Brain microvascular endothelial cell (primary cell): ENCODE data around the gene PHOX2B.

Experiments used
- DNase-seq: peaks from one replicate; pipeline ENCODE4 v3.0.0-alpha.2; 2020
- H3K27ac ChIP-seq: fragments of 250-450 bp; sonication (Bioruptor Pico); 2 replicates; pipeline ENCODE4 v1.5.1; 2020; ENCODE audit warnings: mild to moderate bottlenecking, moderate library complexity
- H3K27me3 ChIP-seq: fragments of 250-450 bp; sonication (Bioruptor Pico); replicated peaks from 2 replicates; pipeline ENCODE4 v1.5.1; 2020; ENCODE audit warnings: mild to moderate bottlenecking
- H3K36me3 ChIP-seq: fragments of 250-450 bp; sonication (Bioruptor Pico); replicated peaks from 2 replicates; pipeline ENCODE4 v1.5.1; 2020; ENCODE audit warnings: mild to moderate bottlenecking
- H3K4me3 ChIP-seq: 2 replicates; pipeline ENCODE4 v1.5.1; 2011; ENCODE audit warnings: low read depth, mild to moderate bottlenecking, control low read depth, low read length, moderate library complexity
- in situ Hi-C: cut with HindIII; loops from 2 replicates; pipeline ENCODE4 v1.10.0; 2017; ENCODE audit warnings: low sequenced_read_pairs, low pct_ligation_motif_present
- TF ChIP-seq, protein P1 (sequence below): IDR thresholded peaks from 2 replicates; pipeline ENCODE4 v1.5.1; 2011; ENCODE audit warnings: low read depth, mild to moderate bottlenecking, moderate library complexity, low read length, control low read depth, inconsistent platforms; ENCODE audit errors: missing control alignments

The PHOX2B gene

DNA sequence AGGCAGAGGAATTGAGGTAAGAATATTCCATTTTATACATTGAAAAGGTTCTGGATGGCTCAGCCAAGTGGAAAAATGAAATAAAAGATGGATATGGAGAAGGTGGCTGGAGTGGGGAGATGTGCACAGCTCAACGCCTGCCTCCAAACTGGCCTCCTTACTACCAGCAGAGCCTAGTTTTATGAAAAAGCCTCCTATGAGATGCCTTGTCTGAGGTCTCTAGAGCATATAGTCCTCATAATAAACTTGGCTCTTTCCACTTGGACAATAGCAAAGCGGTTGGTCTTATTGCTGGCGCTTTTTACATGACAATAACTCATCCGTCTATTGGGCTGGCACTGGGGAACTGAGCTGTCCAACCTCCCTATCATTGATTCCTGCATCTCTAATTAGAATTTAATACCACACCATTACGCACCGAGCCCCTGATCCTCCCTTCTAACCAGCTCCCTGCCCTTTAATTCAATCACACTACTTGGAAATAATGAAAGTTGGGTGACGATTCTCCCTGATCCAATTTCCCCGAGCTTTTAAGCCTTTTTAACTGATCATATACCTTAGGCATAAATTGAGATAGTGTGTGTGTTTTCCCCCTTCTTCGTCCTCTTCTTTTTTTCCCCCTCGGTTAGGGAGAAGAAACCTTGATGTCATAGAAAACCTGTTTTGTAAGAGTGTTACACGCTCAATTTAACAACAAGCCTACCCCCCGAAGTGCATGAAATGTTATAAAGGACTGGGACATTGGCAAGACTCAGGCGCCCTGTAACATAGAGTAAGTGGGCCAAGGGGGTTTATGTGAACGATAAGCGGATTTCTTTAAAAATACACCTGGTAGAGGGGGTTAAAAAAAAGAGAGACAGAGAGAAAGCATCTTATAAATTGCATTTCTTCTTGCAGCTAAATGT, at the start of gene PHOX2B:
Gene PHOX2B, minus strand, starts transcription at position 155 of the 905 bp plus-strand sequence. Its CDS starts 115 bp downstream, at position 40.
- in situ Hi-C loops = no loop called here
- no peak for DNase-seq
- Histone ChIP-seq H3K27me3 (peaks cover 89% of the 10 kb centered on the region), H3K4me3 (no peak within 1 kb of the TSS), H3K36me3 (no peaks in the 10 kb centered on the region), H3K27ac (no peak within 1 kb of the TSS)
- TF ChIP-seq, protein P1, sequence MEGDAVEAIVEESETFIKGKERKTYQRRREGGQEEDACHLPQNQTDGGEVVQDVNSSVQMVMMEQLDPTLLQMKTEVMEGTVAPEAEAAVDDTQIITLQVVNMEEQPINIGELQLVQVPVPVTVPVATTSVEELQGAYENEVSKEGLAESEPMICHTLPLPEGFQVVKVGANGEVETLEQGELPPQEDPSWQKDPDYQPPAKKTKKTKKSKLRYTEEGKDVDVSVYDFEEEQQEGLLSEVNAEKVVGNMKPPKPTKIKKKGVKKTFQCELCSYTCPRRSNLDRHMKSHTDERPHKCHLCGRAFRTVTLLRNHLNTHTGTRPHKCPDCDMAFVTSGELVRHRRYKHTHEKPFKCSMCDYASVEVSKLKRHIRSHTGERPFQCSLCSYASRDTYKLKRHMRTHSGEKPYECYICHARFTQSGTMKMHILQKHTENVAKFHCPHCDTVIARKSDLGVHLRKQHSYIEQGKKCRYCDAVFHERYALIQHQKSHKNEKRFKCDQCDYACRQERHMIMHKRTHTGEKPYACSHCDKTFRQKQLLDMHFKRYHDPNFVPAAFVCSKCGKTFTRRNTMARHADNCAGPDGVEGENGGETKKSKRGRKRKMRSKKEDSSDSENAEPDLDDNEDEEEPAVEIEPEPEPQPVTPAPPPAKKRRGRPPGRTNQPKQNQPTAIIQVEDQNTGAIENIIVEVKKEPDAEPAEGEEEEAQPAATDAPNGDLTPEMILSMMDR = no peak

DNA sequence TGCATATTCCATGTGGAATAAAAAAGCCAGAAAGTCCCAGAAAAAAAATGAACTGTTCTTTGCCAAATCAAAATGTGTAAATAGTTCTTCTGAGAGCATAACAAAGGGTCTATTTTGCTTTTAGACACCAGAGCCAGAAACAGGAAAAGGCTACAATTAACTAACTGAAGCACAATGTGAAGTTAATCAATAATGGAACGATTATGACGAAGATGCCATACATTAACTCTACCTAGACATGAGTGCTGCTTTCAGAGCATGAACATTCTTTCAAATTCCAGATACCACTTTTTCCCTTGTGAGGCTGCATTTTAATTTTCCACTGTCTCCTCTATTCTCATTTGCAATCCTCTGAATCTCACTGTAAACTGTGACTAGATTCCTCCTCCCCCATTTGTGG, 48.7 kb upstream of the PHOX2B start:
- in situ Hi-C loops = no loop called here
- Histone ChIP-seq H3K27me3 (no peaks in the 10 kb centered on the region), H3K27ac (no peak overlapping the region), H3K4me3 (no peak overlapping the region), H3K36me3 (no peaks in the 10 kb centered on the region)
- DNase-seq = no peak
- TF ChIP-seq, protein P1 = no peak

DNA sequence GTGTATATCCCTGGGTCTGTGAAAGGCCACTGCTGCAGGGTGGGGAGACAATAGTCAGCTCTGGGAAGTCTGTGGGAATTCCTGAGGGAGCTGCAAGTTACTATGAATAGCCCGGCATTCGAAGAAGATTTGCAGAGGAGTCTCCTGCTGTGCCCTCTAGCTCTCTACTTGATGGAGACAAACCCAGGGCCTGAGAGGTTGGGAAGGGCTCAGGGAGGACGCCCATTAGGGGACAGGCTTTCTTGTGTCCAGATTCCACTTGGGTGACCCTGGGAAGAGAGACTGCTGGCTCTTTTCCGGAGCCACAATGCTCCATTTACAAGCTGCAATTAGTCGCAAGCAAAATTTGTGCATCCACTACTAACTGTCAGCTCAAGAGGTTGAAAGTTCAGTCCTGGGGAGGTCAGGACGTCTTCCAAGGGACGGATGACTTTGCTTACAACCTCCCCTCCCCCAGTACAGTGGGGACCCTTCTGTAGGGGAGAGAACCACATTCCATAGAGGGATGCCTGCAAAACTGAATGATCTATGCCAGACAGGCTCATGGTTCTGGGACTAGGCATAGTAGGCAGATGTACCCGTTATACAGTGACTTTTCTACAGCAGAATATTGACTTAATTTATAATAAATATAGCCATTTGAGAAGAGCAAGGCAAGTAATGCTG, 48.2 kb upstream of the PHOX2B start:
- H3K4me3 ChIP-seq = no peak overlapping the region
- H3K27me3 ChIP-seq = no peaks in the 10 kb centered on the region
- no peak overlapping the region for H3K27ac ChIP-seq
- no peak for DNase-seq
- TF ChIP-seq, protein P1 = no peak
- in situ Hi-C loops = no loop called here
- no peaks in the 10 kb centered on the region for H3K36me3 ChIP-seq

DNA sequence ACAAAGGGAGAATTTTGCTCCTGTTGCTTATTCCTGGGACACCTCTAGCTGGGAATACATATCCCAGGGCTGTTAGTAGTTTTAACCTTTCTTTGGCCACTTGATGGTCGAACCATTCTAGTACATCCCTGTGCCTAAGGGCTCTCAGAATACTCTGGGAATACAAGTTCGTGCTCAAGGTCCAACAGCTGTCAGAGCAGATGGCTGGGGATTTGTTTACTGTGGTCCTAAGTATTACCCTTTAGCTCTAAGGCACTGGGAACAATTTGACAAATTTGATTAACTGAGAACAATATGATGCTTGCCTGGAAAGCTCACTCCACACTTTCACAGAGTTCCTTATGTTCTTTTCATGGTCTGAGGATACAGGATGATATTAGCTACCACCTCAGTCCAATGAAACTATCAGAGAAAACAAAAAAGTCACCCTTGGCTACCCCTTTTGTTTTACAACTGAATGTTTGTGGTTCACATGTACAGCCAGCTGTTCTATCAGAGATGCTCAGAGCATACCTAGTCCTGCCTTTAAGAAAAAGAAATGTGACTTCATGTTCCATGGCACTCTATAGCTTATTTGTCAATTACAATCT, 47.4 kb upstream of the PHOX2B start:
- Histone ChIP-seq H3K27me3 (no peaks in the 10 kb centered on the region), H3K36me3 (no peaks in the 10 kb centered on the region), H3K27ac (no peak overlapping the region), H3K4me3 (no peak overlapping the region)
- TF ChIP-seq, protein P1 = no peak
- no peak for DNase-seq
- in situ Hi-C loops = no loop called here

DNA sequence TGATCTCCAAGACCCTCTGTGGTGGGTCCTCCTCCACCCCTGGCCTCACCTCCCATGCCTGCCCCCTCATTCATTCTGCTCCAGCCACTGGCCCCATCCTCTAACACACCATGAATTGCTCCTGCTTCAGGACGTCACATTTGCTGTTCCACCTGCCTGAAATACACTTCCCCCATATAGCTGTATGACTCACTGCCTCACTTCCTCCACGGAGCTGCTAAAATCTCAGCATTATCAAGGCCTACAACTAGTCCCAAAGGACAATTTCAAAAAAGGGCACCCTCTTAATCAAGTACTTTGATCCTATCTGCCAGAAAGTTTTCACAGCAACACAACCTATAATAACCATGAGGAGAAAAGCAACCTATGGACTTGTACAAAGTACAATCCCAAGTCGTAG, 43.6 kb upstream of the PHOX2B start:
- Histone ChIP-seq H3K4me3 (no peak overlapping the region), H3K27me3 (no peaks in the 10 kb centered on the region), H3K36me3 (no peaks in the 10 kb centered on the region), H3K27ac (no peak overlapping the region)
- TF ChIP-seq, protein P1 = no peak
- in situ Hi-C loops = no loop called here
- no peak for DNase-seq
